GM12878 (cell line): ENCODE results near the gene BTBD9.

Experiments
- EZH2 ChIP-seq: IDR thresholded peaks from 2 replicates; pipeline ENCODE4 v1.6.1; 2012; ENCODE audit warnings: low read depth, mild to moderate bottlenecking, control low read depth, inconsistent platforms, low read length, borderline replicate concordance; ENCODE audit not compliant: control insufficient read depth
- PML ChIP-seq: IDR thresholded peaks from 2 replicates; pipeline ENCODE4 v1.6.1; 2012; ENCODE audit warnings: low read length, inconsistent platforms

DNA sequence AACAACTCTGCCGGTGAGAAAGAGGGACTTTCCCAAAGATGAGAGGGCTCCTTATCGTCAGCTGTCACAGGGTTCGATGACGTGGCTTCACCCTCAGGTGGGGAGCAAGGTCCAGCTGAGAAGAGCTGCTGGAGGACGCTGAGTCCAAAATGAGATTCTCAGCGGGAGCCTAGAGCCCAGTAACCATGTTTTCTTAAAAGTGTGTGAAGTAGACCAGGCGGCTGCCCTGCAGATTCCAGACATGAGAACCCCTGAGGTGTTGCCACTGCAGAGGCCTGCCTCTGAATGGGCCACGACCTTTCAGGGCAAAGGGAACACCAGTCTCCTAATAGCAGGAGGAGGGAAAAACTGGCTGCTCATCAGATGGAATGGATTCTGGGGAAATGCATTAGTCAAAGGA is 375.1 kb downstream of the BTBD9 start:
- no peak for TF ChIP-seq EZH2
- TF ChIP-seq PML: no peak
